GM18867 (cell line): ENCODE results near the gene B4GALT3.

Source experiments
- ATAC-seq: cut with Tn5 transposase; IDR thresholded peaks from one replicate; pipeline ENCODE4 v1.9.1; 2021; ENCODE audit warnings: mild to moderate bottlenecking, moderate library complexity; ENCODE audit not compliant: unreplicated experiment

Gene B4GALT3

DNA sequence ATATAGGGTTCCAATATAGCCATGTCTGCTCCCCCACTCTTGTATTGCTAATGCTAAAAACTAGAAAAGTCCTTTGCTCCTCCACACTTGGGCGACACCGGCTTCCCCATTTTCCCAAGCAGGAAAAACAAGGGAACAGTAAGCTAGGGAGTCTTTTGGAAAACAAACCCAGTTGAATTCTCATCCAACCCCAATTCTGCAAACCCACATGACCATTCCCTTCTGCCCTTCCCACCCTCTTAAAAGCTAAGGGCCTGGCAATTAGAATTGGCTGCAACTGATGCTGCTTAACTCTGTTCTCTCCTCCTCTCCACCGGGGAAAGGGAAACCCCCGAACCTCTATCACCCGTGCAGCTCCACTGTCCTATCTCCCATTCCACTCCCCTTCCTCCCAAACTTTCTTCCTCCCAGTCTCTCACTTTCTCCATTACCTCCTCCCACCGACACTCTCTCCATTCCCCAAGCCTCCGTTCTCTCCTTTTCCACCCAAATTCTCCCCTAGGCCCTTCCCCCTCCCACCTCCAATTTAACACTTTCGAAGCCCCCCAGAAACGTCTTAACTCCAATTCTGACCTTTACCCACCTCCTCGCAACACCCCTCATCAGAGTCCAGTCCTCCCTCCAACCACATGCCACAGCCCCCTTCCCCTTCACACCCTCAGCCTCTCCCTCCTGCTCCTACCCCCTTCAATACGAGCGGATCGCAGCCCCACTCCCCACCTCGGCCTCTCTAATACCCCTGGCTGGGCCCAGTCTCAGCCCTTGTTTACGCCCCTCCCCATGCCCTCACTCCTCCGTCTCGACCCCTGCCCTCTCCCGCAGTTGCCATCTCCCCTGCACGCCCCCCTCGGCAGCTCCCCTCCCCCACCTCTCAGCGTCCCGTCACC, 45.5 kb downstream of the B4GALT3 start:
- no peak for ATAC-seq

- ATAC-seq = no peak
These were observed 47.0 kb downstream of the B4GALT3 start for GRCh38 chr1:161130266-161130665.

- ATAC-seq = no peak
These were observed 48.5 kb downstream of the B4GALT3 start for GRCh38 chr1:161128591-161129420.

DNA sequence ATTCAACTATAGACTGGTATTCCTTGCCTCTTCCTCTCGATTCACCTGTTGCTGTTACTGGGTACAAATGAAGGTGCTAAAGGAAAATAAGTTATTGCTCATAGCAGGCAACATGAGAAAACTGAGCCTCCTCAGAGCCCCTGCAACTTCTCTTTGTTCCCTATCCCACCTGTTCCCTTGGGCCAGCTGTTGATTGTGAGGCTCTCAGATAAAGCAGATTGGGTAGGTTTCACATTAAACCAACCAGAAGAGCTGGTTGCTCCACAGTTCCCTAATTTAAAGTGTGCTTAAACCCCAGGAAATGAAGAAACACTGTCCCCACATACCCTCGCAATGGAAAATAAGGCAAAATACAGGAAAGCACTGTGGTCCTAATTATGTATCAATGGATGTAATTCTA, 49.7 kb downstream of the B4GALT3 start:
- ATAC-seq = no peak

- no peak for ATAC-seq
These were observed 54.3 kb downstream of the B4GALT3 start for GRCh38 chr1:161122967-161123366.

DNA sequence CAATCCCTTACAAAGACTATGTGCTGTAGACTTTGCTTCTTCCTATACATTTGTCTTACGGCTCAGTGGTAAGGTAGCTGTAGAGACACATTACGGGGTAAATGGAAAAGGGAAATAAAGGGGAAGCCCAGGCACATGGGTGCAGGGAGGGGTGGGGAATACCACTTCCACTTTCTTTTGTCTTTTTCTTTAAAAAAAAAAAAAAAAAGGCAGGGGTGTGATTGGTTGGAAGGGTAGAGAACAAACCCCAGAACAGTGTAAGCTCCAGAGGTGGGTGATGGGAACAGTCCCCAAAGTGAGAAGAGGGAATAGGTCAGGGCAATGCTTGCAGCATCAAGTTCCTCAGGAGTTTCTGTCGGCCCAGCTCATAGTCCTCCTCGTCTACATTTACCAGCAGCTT, 55.5 kb downstream of the B4GALT3 start:
- ATAC-seq = no peak
